ENCODE measurements around the gene PHTF1. TPM values are rescaled to one million over a fixed set of nuclear protein-coding genes. Genes with fewer than 3 reads are reported as not detected.
A peak's percentile ranks its signal among the peaks of the same experiment; 100 is the strongest.

PHTF1 gene
- total RNA-seq, 4 donors from 2014 or later, result 1.5 to 4.8 (median 2.7) TPM

DNA sequence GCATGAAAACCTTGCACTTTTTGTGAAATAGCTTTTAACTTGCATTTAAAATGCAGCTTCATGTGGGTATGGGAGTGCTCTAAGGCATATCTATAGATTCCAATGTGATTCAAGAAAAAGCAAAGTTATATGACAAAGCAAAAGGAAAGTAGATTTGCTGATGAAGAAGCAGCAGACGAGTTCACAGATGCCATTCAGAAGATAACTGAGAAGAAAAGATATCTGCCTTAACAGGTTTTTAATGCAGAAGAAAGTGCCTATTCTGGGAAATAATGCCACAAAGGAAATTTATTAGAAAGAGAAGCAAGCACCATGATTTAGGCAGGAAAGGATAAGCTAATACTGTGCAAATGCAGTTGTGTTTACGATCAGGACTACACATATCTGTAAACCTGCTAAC is 68.1 kb downstream of the PHTF1 start:
- H3K27ac ChIP-seq, result no peak overlapping the region
- H3K4me1 ChIP-seq, result no peaks in the 10 kb centered on the region
- DNase-seq (ENCODE audit: low spot score in 2 of 2), result no peak
- no peaks in the 10 kb centered on the region for H3K27me3 ChIP-seq
- WGBS, result 86% methylated on average over 2 of the region's 2 CpGs
- H3K36me3 ChIP-seq, result no peaks in the 10 kb centered on the region
- H3K4me3 ChIP-seq, result no peak overlapping the region
- no peak for TF ChIP-seq POLR2A (IDR thresholded peaks at IDR 0.05)
- no peak for TF ChIP-seq EP300 (IDR thresholded peaks at IDR 0.05)
- H3K9me3 ChIP-seq, result peaks cover 17% of the 10 kb centered on the region

DNA sequence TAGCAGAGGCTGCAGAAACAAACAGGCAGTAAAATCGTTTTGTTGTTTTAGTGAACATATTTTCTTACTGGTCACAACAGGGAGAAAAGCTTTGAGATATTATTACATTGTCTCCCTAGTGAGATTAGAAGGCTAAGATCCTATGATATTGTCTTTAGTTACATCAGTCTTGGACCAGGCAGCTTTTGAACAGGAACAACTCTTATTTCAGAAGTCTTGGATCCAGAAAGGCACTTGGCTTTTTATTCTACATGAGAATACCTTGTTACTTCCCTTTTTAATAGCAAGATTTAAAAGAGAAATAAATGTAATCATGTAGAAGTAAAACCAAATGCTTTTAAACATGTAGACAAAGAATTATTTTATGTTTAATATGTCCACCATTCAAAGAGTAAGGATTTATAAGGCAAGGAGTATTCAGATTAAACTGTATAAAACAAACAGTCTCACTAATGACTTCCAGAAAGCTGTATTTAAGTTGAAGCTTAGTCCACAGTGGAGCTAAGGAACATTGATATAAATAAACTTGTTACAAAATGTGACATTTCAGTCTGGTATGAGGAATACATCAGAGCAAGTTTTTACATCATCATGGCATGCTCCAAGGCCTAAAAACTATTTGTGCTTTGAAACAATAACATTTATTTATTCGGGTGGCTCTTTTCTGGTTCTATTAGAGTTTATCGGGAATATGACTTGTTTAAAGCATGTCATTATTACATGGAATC is 72.2 kb downstream of the PHTF1 start:
- Histone ChIP-seq H3K4me1 (no peaks in the 10 kb centered on the region), H3K4me3 (no peak overlapping the region), H3K9me3 (no peaks in the 10 kb centered on the region), H3K27ac (no peak overlapping the region), H3K27me3 (no peaks in the 10 kb centered on the region), H3K36me3 (no peaks in the 10 kb centered on the region)
- WGBS, result 83% methylated on average over 3 of the region's 3 CpGs
- TF ChIP-seq, protein P1, sequence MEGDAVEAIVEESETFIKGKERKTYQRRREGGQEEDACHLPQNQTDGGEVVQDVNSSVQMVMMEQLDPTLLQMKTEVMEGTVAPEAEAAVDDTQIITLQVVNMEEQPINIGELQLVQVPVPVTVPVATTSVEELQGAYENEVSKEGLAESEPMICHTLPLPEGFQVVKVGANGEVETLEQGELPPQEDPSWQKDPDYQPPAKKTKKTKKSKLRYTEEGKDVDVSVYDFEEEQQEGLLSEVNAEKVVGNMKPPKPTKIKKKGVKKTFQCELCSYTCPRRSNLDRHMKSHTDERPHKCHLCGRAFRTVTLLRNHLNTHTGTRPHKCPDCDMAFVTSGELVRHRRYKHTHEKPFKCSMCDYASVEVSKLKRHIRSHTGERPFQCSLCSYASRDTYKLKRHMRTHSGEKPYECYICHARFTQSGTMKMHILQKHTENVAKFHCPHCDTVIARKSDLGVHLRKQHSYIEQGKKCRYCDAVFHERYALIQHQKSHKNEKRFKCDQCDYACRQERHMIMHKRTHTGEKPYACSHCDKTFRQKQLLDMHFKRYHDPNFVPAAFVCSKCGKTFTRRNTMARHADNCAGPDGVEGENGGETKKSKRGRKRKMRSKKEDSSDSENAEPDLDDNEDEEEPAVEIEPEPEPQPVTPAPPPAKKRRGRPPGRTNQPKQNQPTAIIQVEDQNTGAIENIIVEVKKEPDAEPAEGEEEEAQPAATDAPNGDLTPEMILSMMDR (IDR thresholded peaks at IDR 0.05), result no peak
- TF ChIP-seq POLR2AphosphoS5 (IDR thresholded peaks at IDR 0.05), result no peak
- TF ChIP-seq POLR2A (IDR thresholded peaks at IDR 0.05), result no peak
- no peak for TF ChIP-seq EP300 (IDR thresholded peaks at IDR 0.05)
- DNase-seq (ENCODE audit: low spot score in 2 of 2), result no peak

DNA sequence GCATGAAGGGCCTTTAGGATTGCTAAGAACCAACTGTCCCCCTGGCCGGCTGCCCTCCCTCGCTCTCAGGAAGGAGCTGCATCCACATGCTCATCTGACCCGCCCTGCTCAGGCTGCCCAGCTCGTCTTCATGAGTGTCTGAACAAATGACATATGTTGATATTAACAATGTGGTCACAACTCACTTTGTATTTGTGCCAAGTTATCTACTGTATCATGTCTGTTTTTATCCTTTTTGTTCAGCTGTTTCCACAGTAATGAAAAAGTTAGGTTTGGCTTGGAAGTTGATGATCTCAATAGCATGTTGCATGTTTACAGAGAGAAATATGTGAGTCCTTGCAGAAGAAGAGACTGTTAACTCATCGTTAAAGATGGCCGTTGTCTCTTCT is 75.1 kb downstream of the PHTF1 start:
- WGBS, result 49% methylated on average over 6 of the region's 6 CpGs
- peak in 1 of 3 donors; percentile 40 for TF ChIP-seq POLR2AphosphoS5 (IDR thresholded peaks at IDR 0.05)
- no peak for TF ChIP-seq POLR2A (IDR thresholded peaks at IDR 0.05)
- DNase-seq (ENCODE audit: low spot score in 2 of 2), result peak; percentile 82 to 87
- Histone ChIP-seq H3K36me3 (no peaks in the 10 kb centered on the region), H3K9me3 (no peaks in the 10 kb centered on the region), H3K27ac (no peak overlapping the region), H3K4me1 (no peaks in the 10 kb centered on the region), H3K27me3 (no peaks in the 10 kb centered on the region), H3K4me3 (no peak overlapping the region)

GRCh38 chr1:113683384-113684152 is 75.7 kb downstream of the PHTF1 start:
- Histone ChIP-seq H3K4me1 (no peaks in the 10 kb centered on the region), H3K27me3 (no peaks in the 10 kb centered on the region), H3K27ac (peak overlapping the region; percentile 10), H3K4me3 (no peak overlapping the region), H3K36me3 (no peaks in the 10 kb centered on the region), H3K9me3 (no peaks in the 10 kb centered on the region)
- 70% methylated on average over 8 of the region's 8 CpGs for WGBS
- TF ChIP-seq, protein P1 (IDR thresholded peaks at IDR 0.05), result no peak
- TF ChIP-seq EP300 (IDR thresholded peaks at IDR 0.05), result no peak
- TF ChIP-seq POLR2A (IDR thresholded peaks at IDR 0.05), result no peak
- no peak for TF ChIP-seq POLR2AphosphoS5 (IDR thresholded peaks at IDR 0.05)
- no peak for DNase-seq (ENCODE audit: low spot score in 2 of 2)

DNA sequence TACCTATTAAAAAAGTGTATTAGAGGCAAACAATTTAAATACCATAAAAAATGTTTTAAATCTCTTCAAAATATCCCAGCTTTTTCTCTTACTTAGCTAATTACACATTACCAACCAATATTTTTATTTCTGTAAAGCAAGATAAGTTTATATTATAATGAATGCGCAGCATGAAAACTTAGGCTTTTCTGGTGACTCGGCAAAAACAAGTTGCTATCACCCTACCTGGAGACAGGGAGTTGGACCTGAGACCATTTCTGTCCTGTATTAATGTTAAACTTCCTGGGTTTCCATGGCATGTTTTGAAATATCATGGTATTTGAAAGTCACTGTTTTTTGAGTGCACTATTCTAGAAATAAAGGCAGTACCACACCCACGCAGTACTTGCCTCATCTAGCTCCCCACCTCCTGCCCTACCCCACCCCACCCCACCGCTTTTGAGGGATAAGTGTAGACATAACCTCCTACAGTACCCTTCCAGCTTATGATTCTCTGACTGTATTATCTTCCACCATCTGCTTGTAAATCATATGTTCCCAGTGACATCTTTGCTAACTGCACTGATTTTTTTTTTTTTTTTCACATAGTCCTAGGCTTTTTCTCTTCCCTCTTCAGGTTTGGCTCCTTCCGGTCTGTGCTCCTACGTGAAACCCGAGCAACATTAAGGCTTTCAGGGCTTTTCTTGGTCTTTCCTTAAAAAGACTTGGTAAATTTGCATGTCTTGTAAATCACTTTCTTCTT is 77.5 kb downstream of the PHTF1 start:
- Histone ChIP-seq H3K4me3 (no peak overlapping the region), H3K27me3 (no peaks in the 10 kb centered on the region), H3K9me3 (no peaks in the 10 kb centered on the region), H3K36me3 (no peaks in the 10 kb centered on the region), H3K4me1 (peaks cover 4% of the 10 kb centered on the region), H3K27ac (no peak overlapping the region)
- WGBS, result 84% methylated on average over 7 of the region's 7 CpGs
- DNase-seq (ENCODE audit: low spot score in 2 of 2), result no peak
- TF ChIP-seq POLR2AphosphoS5 (IDR thresholded peaks at IDR 0.05) (no peak), POLR2A (IDR thresholded peaks at IDR 0.05) (no peak), EP300 (IDR thresholded peaks at IDR 0.05) (no peak)
- TF ChIP-seq, protein P1 (IDR thresholded peaks at IDR 0.05), result no peak

- Histone ChIP-seq H3K27ac (no peak overlapping the region), H3K4me3 (no peak overlapping the region), H3K36me3 (peaks cover 4% of the 10 kb centered on the region), H3K9me3 (no peaks in the 10 kb centered on the region), H3K27me3 (no peaks in the 10 kb centered on the region), H3K4me1 (peaks cover 4% of the 10 kb centered on the region)
- TF ChIP-seq POLR2AphosphoS5 (IDR thresholded peaks at IDR 0.05), result no peak
- TF ChIP-seq EP300 (IDR thresholded peaks at IDR 0.05), result no peak
- no peak for TF ChIP-seq POLR2A (IDR thresholded peaks at IDR 0.05)
- TF ChIP-seq, protein P1 (IDR thresholded peaks at IDR 0.05), result no peak
- no peak for DNase-seq (ENCODE audit: low spot score in 2 of 2)
Observed at GRCh38 chr1:113678159-113678469, 81.2 kb downstream of the PHTF1 start.
